H1 (cell line): Measurements from ENCODE around the gene HMGB4. TPM values are rescaled to one million over a fixed set of nuclear protein-coding genes. Genes with fewer than 3 reads are reported as not detected.

Experiments used
- SIN3A ChIP-seq, 2 experiments: IDR thresholded peaks in 1 of 2; conservative IDR thresholded peaks in 1 of 2; 2 replicates each; pipeline ENCODE4 v1.6.1; 2011 to 2012; ENCODE audit warnings: low read length in 2 of 2, improper control_type of control experiment in 1 of 2, low read depth in 1 of 2, mild to moderate bottlenecking in 1 of 2
- SP1 ChIP-seq: IDR thresholded peaks from 2 replicates; pipeline ENCODE4 v1.6.1; 2011; ENCODE audit warnings: low read depth, low read length
- polyA plus RNA-seq, 7 experiments: library from polyadenylated mRNA; depleted of rRNA in 3 of 7; stranded (reverse) in 5 of 7; unstranded in 2 of 7; fragments of >200 nt in 5 of 7; fragments of 200-250 nt in 2 of 7; gene quantifications; 1 replicate in 5 of 7; 2 replicates in 1 of 7; 4 replicates in 1 of 7; pipeline versions ENCODE4 v1.2.1 to v1.2.3, GENCODE V29; 2011 to 2013; ENCODE audit warnings: missing spikeins in 2 of 7, mixed read lengths in 2 of 7
- total RNA-seq: library from RNA; stranded (reverse); fragmentation: NEBNext Ultra II Directional; extraction: Animal tissue kit (Norgen Biotek cat#: 25700); gene quantifications from 2 replicates; pipeline ENCODE4 v1.2.1, GENCODE V29; 2021

The HMGB4 gene
- total and polyA plus RNA-seq, 2 of the 8 experiments (the other 6 are each of a cell fraction or from before 2014, with no cell fraction given): not detected

GRCh38 chr1:33850481-33850880, 13.4 kb upstream of the HMGB4 start (continued):
- no peak for TF ChIP-seq SIN3A (conservative IDR thresholded peaks at IDR 0.05 in 1 of 2, IDR thresholded peaks at IDR 0.05 in 1 of 2; ENCODE audit: low read depth in 1 of 2, low read length in 2 of 2)
- TF ChIP-seq SP1: no peak
